Activated CD8-positive, alpha-beta memory T cell treated with anti-CD3 and anti-CD28 coated beads for 48 hours (primary cell): ENCODE measurements around the gene ZNF740.
"Not testable (repeated sequence)": the region's sequence is repeated elsewhere in the genome, so short reads cannot be mapped to it uniquely, and the experiment has no call there.

ENCODE experiments used
- DNase-seq, 3 experiments: peaks; one replicate each; pipeline ENCODE4 v3.0.0-alpha.2; 2020; ENCODE audit warnings: low read depth in 2 of 3, low spot score in 2 of 3

ZNF740 gene

DNA sequence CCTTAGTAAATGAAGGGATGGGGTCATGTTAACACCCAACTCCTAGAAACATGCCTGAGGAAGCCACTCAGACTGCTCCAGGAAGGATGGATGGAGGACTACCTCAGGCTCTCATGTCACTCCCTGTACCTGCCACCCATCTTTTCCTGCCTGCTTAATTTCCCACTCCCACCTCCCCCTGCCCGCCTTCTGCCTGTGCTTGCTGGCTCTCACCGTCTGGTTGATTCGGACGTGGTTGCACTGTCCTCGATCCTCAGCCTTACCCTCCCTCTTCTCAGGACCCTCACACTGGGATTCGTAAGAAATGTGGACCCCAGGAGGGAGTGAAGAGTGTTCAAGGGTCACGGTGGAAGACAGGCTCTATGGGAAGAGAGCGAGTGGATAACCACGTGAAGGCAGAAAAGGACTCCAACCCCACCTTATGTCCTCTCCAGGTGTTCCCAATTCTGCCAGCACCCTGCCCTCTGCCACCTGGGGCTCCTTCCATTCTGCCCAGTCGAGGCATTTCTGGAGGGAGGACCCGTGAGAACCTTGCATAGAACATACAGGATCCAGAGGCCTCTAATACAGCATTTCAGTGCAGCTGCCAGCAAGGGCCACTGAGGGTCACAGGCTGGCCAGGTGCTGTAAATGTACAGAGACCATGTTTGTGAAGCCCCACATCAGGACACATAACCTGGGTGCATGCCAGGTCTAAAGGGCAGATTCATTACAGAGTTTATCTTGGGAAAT is 13.6 kb downstream of the ZNF740 start:
- DNase-seq = no peak

- no peak for DNase-seq
Observed at GRCh38 chr12:53194973-53195372, 14.5 kb downstream of the ZNF740 start.

GRCh38 chr12:53195516-53196420 is 15.2 kb downstream of the ZNF740 start:
- no peak for DNase-seq

DNA sequence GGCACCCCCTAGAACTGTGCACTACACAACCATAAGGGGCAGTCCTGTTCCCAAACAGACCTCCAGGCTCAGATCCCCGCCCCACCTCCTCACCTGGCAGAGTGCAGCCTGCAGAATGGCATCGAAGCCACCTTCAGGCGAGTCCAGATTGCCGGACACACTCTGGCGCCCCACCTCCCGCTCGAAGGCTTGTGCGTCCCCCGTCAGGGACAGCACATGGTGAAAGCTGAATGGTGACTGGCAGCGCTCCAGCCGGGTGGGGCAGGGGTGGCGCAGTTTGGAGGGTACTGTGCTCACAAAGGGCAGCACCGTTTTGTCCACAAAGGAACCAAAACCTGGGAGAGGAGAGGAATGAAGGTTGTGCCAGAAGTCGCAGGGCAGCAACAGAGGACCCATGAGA is 16.0 kb downstream of the ZNF740 start:
- no peak for DNase-seq

DNA sequence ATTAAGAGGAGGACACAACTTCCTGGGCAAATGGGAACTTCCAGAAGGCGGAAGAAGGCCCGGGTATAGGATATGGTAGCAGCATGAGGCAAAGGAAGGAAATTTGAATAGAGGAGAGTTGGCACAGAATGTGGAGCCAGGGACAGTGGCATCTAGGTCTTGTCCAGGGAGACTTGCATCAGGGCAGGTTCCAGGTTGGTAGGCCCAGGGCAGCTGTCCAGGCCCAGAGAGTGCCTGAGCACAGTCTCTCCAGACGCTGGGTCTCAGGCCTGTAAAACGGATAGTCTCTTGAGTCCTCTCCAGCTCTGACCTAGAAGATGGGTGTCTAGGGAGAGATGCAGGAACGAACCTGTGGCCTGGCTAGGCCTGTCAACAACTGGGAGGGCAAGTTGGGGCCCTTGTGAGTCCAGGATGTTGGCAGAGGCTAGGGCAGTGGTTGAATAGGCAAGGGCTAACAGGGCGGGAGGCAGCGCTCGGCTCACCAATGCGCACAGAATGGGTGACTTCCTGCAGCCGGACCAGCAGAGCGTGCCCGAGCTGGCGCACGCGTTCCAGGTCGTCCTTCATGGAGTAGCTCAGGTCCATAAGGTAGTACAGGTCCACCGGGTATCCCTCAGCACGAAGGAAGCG is 16.6 kb downstream of the ZNF740 start:
- DNase-seq = no peak

GRCh38 chr12:53198486-53199110 is 18.1 kb downstream of the ZNF740 start:
- no peak for DNase-seq

DNA sequence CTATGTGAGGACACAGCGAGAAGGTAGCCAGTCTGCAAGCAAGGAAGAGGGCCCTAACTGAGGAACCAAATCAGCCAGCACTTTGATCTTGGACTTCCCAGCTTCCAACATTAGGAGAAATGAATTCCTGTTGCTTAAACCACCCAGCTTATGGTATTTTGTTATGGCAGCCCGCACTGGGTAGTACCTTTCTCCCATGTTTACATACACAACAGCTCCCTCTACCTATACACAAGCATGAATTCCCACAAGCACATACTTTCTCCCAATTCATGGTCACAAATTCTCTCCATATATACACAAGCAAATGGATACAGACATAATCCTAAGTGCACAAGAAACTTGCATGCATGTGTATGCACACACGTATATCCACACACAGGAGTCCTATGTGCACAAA is 19.2 kb downstream of the ZNF740 start:
- no peak for DNase-seq

DNA sequence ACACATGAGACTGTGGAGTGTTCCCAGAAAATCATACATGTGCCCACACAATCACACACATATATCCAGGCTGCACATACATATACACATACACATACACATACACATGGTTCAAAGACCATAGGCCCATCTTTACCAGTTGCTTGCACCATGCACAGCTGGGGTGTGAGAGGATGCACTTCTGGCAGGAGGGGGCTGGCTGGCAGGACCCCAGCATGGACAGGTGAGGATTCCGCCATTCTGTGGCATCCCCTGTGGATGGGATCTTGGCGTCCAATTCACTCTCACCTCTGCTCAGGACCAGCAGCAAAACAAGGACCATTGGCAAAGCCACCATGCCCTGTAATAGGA is 19.6 kb downstream of the ZNF740 start:
- DNase-seq = no peak

DNA sequence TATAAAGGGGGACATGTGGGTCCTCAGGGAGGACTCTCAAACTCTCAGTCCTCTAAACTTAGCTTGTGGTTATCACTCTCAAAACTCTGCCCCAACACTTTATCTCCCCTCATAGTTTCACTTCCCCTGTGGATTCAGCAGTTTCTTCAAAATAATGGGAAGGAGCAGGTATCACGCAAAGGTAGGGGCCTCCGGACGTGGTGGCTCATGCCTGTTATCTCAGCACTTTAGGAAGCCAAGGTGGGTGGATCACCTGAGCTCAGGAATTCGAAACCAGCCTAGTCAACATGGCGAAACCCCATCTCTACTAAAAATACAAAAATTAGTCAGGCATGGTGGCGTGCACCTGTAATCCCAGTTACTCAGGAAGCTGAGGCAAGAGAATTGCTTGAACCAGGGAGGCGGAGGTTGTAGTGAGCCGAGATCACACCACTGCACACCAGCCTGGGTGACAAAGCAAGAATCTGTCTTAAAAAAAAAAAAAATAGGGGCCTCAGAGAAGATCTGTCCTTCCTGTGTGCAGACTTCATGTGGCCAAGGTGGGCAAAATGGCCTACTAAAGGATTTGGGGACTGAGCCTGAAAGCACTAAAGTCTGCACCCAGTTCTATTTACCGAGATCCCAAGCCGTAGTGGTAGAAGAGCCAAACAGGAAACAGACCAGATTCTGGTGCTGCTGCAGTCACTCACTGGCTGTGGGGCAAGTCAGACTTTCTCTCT is 20.1 kb downstream of the ZNF740 start:
- DNase-seq = no peak

GRCh38 chr12:53201177-53201541 is 20.6 kb downstream of the ZNF740 start:
- no peak for DNase-seq

GRCh38 chr12:53201639-53202038 is 21.1 kb downstream of the ZNF740 start:
- no peak for DNase-seq

GRCh38 chr12:53202316-53202715 is 21.8 kb downstream of the ZNF740 start:
- DNase-seq = not testable (repeated sequence)

DNA sequence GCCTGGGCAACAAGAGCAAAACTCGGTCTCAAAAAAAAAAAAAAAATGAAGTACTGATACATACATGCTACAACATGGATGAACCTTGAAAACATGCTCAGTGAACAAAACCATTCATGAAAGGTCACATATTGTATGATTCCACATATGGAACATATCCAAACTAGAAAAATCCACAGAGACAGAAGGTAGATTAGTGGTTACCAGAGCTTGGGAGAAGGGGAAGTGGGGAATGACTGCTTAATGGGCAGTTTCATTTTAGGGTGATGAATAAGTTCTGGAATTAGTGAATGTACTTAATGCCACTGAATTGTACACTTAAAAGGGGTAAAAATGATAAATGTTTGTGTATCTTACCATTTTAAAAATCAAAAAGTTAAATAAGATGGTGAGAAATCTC is 23.8 kb downstream of the ZNF740 start:
- no peak for DNase-seq

DNA sequence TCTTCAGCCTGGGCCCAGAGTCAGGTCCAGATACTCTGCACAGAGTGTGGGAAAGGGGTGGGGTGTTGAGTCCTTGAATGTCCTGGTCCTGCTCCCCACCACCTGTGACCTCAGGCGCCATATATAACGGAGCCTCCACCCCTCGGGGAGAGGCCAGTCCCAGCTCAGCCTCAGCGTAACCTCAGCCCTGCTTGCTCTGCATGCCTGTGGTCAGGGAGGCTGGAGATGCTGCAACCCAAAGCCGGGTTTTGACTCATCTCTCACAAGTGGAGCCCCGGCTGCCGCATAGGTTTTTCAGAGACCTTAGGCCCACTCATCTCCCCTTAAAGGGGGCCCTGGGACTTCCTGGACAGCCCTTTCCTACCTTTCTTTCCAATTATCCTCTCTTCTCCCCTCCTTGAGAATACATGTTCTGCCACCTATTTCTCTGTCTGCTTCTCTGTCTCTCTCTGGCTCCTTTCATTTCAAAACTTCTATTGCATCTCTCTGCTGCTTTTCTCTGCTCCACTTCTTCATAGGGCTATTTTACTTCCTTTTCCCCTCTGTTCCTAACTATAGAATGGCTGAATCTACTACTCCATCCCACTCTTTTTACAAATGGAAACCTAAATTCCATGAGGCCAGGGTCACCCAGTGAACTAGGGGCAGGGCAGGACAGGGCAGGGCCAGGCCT is 25.4 kb downstream of the ZNF740 start:
- DNase-seq = peak in 2 of 3 experiments; percentile 67

- DNase-seq = no peak
Observed at GRCh38 chr12:53207042-53207441, 26.5 kb downstream of the ZNF740 start, which contains the start of gene ITGB7. Gene ITGB7 (minus strand): TSS chr12:53207251. CDS start chr12:53200443, 6,808 bp downstream.

DNA sequence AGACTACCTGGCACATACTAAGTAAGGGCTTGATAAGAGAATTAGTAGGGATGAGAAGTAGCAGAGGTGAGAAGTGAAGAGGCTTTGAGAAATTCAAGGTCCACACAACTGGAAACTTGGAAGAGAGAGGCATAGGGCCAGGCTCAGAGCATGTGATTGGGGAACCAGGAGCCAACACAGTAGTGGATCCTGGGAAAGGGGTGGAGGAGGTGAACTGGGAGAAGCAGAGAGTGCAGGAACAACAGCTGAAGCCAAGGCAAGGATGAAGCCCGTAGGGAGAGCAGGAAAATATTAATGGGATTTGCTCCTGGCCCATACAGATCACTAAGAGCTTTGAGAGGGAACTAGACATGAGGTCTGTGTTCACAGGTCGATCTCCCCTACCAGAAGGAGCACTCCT is 27.9 kb downstream of the ZNF740 start:
- no peak for DNase-seq

DNA sequence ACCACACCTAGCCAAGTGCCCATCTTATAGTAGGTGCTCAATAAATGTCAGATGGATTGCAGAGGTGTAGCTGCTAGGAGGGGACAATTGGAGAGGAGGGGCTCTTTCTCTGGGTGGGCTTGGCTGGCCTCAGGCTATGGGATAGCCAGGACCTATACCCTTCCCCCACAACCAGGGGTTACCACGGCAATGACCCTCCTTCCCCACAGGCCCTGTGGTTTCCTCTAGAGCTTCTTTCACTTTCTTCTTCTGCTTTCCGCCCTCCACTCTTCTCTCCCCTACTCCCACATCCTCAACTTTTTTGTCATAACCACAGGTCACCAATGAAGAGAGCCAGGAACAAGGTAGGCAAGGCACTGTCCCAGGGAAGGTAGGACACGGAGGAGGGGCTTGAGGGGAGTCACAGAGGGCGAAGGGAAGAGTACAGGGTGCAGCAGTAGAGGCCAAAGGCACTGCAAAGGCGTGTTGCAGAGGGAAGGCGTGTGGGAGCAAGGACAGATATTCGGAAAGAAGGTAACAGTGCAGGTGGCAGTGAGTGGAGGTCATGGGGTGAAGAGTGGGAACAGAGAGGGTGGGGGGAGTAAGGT is 28.4 kb downstream of the ZNF740 start:
- no peak for DNase-seq

DNA sequence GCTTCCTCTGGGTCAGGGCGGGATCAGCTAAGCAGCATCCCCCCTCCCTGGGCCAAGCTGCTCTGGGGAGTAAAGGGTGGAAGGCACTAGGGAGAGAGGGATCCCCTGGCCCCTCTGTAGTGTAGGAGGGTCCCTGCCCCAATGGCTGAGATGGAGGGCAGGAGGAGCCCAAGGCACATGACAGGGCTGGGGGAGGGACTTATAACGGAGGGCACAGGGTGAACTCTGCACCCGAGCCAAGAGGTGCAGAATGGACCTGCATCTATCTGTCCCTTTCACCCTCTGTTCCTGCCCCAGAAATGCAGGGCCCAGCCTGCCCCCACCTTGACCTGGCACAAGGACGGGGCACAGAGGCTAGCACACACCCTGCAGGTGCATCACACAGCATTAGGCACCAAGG is 30.3 kb downstream of the ZNF740 start:
- no peak for DNase-seq

DNA sequence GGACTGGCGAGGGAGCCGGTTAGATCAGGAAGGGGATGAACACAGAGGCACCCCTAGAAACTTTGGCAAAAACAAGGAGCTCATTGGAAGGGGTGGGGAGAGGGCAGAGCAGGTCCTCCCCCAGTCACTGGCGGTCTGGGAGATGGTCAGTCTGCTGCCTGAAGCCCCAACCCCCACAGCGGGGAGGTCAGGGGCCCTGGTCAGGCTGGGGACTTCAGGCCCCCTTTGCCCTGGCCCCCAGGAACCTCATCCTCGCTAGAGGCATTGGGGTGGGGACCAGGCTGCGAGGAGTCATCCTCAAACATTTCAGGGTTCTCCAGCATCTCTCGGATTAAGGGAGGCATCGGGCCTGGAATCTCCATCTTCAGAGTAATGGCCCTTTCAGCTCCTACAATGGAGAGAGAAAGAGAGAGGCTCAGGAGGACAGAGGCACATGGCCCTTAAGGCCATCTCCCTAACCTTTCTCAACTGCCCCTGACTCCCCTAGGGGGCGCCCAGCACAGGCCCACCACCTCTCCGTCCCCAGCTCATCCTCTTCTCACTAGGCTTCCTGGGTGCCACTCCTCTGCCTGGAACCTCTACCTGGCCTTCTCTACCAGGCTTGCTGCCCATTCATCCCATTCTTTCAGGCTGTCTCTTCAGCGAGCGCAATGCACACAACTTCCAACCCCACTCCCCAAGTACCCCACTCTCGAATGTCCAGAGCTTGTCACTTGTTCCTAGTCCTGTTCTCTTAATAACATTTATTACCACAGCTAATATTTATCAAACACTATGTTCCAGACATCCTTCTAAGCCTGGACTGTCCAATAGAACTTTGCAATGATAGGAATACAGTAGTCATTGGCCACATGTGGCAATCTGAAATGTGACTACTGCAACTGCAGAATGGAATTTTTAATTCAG is 31.2 kb downstream of the ZNF740 start:
- DNase-seq = no peak
